IMR-90 (cell line): Measurements from ENCODE around the gene MAP2K5.

Experiments
- CEBPB ChIP-seq: IDR thresholded peaks from 2 replicates; pipeline ENCODE4 v1.6.1; 2012; ENCODE audit warnings: low read depth, low read length, improper control_type of control experiment
- CHD1 ChIP-seq: IDR thresholded peaks from 2 replicates; pipeline ENCODE4 v1.6.1; 2012; ENCODE audit warnings: low read depth, low read length, improper control_type of control experiment
- CTCF ChIP-seq: conservative IDR thresholded peaks from 2 replicates; pipeline ENCODE4 v1.5.1; 2012; ENCODE audit warnings: mild to moderate bottlenecking, low read depth, low read length, improper control_type of control experiment
- MAFK ChIP-seq: IDR thresholded peaks from 2 replicates; pipeline ENCODE4 v1.6.1; 2012; ENCODE audit warnings: low read depth, low read length, improper control_type of control experiment
- MXI1 ChIP-seq: IDR thresholded peaks from 2 replicates; pipeline ENCODE4 v1.6.1; 2012; ENCODE audit warnings: low read depth, mild to moderate bottlenecking, low read length, moderate library complexity, borderline replicate concordance
- POLR2A ChIP-seq: IDR thresholded peaks from 2 replicates; pipeline ENCODE4 v1.6.1; 2012; ENCODE audit warnings: mild to moderate bottlenecking, low read depth, low read length
- SMC3 ChIP-seq: fragments of 150-350 bp; IDR thresholded peaks from 2 replicates; pipeline ENCODE4 v1.6.1; 2016; ENCODE audit warnings: low read depth, mild to moderate bottlenecking, antibody characterized with exemption, low read length, moderate library complexity

- TF ChIP-seq POLR2A (no peak), CTCF (no peak), MAFK (no peak), CHD1 (no peak), CEBPB (no peak), MXI1 (no peak), SMC3 (no peak)
Observed at GRCh38 chr15:67512933-67513714, 29.4 kb upstream of the MAP2K5 start.
